ENCODE data around the gene NHLH2.
A peak's percentile ranks its signal among the peaks of the same experiment; 100 is the strongest.

NHLH2 gene

GRCh38 chr1:115828101-115829022, 12.6 kb downstream of the NHLH2 start:
- peak overlapping the region; percentile 63 for H3K4ac ChIP-seq (ENCODE audit: low read depth, low read length)
- peak overlapping the region; percentile 87 for H3K27ac ChIP-seq (ENCODE audit: low read depth, low read length)
- peaks cover 20% of the 10 kb centered on the region for H3K4me1 ChIP-seq (ENCODE audit: control insufficient read depth, low read depth, low read length)
- H3K79me2 ChIP-seq (ENCODE audit: control insufficient read depth, insufficient read depth, low read length) = no peaks in the 10 kb centered on the region
- no peaks in the 10 kb centered on the region for H3K79me1 ChIP-seq (ENCODE audit: low read length)
- H4K5ac ChIP-seq (ENCODE audit: low read length) = no peak overlapping the region
- H2AK5ac ChIP-seq (ENCODE audit: low read length) = no peak overlapping the region
- no peak overlapping the region for H4K8ac ChIP-seq (ENCODE audit: low read depth, low read length)
- DNase-seq = peak; percentile 86
- H3K9ac ChIP-seq (ENCODE audit: low read length) = peak overlapping the region; percentile 87
- no CpG with 5 or more reads among the region's 80 CpGs for WGBS (ENCODE audit: extremely low coverage, insufficient coverage, low lambda C conversion rate)
- H3K56ac ChIP-seq (ENCODE audit: low read length) = peak overlapping the region; percentile 92
- no peak overlapping the region for H2BK15ac ChIP-seq (replicated peaks; ENCODE audit: low read depth)
- no peak overlapping the region for H2BK120ac ChIP-seq (ENCODE audit: low read depth, low read length)
- no peaks in the 10 kb centered on the region for H3K36me3 ChIP-seq (ENCODE audit: control insufficient read depth, insufficient read depth, low read length)
- peak overlapping the region; percentile 75 for H3K18ac ChIP-seq (ENCODE audit: low read length)
- no peaks in the 10 kb centered on the region for H3K27me3 ChIP-seq (ENCODE audit: insufficient read depth, low read length, poor library complexity)
- peak overlapping the region; percentile 38 for H3K4me3 ChIP-seq (ENCODE audit: low read length)
- H2BK5ac ChIP-seq (ENCODE audit: low read length) = peak overlapping the region; percentile 87
- H3K23ac ChIP-seq (ENCODE audit: low read length) = peak overlapping the region; percentile 81
- peak overlapping the region; percentile 92 for H3K4me2 ChIP-seq (ENCODE audit: low read length)

GRCh38 chr1:115827452-115828044, 13.4 kb downstream of the NHLH2 start:
- Histone ChIP-seq H2AK5ac (ENCODE audit: low read length) (peak overlapping the region; percentile 54), H3K27ac (ENCODE audit: low read depth, low read length) (no peak overlapping the region), H3K79me2 (ENCODE audit: control insufficient read depth, insufficient read depth, low read length) (no peaks in the 10 kb centered on the region), H3K79me1 (ENCODE audit: low read length) (no peaks in the 10 kb centered on the region), H3K18ac (ENCODE audit: low read length) (no peak overlapping the region), H3K4me1 (ENCODE audit: control insufficient read depth, low read depth, low read length) (peaks cover 20% of the 10 kb centered on the region), H3K27me3 (ENCODE audit: insufficient read depth, low read length, poor library complexity) (no peaks in the 10 kb centered on the region), H2BK120ac (ENCODE audit: low read depth, low read length) (no peak overlapping the region), H3K9ac (ENCODE audit: low read length) (peak overlapping the region; percentile 87), H3K56ac (ENCODE audit: low read length) (peak overlapping the region; percentile 92), H4K5ac (ENCODE audit: low read length) (no peak overlapping the region), H3K23ac (ENCODE audit: low read length) (no peak overlapping the region), H4K8ac (ENCODE audit: low read depth, low read length) (no peak overlapping the region), H3K36me3 (ENCODE audit: control insufficient read depth, insufficient read depth, low read length) (no peaks in the 10 kb centered on the region), H3K4ac (ENCODE audit: low read depth, low read length) (no peak overlapping the region), H3K4me2 (ENCODE audit: low read length) (peak overlapping the region; percentile 92), H2BK15ac (replicated peaks; ENCODE audit: low read depth) (peak overlapping the region; percentile 25), H3K4me3 (ENCODE audit: low read length) (no peak overlapping the region), H2BK5ac (ENCODE audit: low read length) (peak overlapping the region; percentile 17)
- no CpG with 5 or more reads among the region's 7 CpGs for WGBS (ENCODE audit: extremely low coverage, insufficient coverage, low lambda C conversion rate)
- peak; percentile 41 for DNase-seq

- no CpG with 5 or more reads among the region's 3 CpGs for WGBS (ENCODE audit: extremely low coverage, insufficient coverage, low lambda C conversion rate)
- Histone ChIP-seq H3K4me2 (ENCODE audit: low read length) (no peak overlapping the region), H4K8ac (ENCODE audit: low read depth, low read length) (no peak overlapping the region), H3K79me2 (ENCODE audit: control insufficient read depth, insufficient read depth, low read length) (no peaks in the 10 kb centered on the region), H3K4me1 (ENCODE audit: control insufficient read depth, low read depth, low read length) (peaks cover 20% of the 10 kb centered on the region), H3K4me3 (ENCODE audit: low read length) (no peak overlapping the region), H3K36me3 (ENCODE audit: control insufficient read depth, insufficient read depth, low read length) (no peaks in the 10 kb centered on the region), H3K56ac (ENCODE audit: low read length) (no peak overlapping the region), H2BK15ac (replicated peaks; ENCODE audit: low read depth) (no peak overlapping the region), H3K79me1 (ENCODE audit: low read length) (no peaks in the 10 kb centered on the region), H2BK120ac (ENCODE audit: low read depth, low read length) (no peak overlapping the region), H2BK5ac (ENCODE audit: low read length) (no peak overlapping the region), H3K27ac (ENCODE audit: low read depth, low read length) (no peak overlapping the region), H3K27me3 (ENCODE audit: insufficient read depth, low read length, poor library complexity) (no peaks in the 10 kb centered on the region), H4K5ac (ENCODE audit: low read length) (no peak overlapping the region), H3K18ac (ENCODE audit: low read length) (no peak overlapping the region), H2AK5ac (ENCODE audit: low read length) (no peak overlapping the region), H3K23ac (ENCODE audit: low read length) (no peak overlapping the region), H3K4ac (ENCODE audit: low read depth, low read length) (no peak overlapping the region), H3K9ac (ENCODE audit: low read length) (no peak overlapping the region)
- peak; percentile 81 for DNase-seq
Measured at GRCh38 chr1:115826628-115827027, 14.3 kb downstream of the NHLH2 start.

- no peak overlapping the region for H2BK120ac ChIP-seq (ENCODE audit: low read depth, low read length)
- no peak overlapping the region for H3K4me2 ChIP-seq (ENCODE audit: low read length)
- no peak overlapping the region for H3K23ac ChIP-seq (ENCODE audit: low read length)
- no peaks in the 10 kb centered on the region for H3K79me2 ChIP-seq (ENCODE audit: control insufficient read depth, insufficient read depth, low read length)
- H3K36me3 ChIP-seq (ENCODE audit: control insufficient read depth, insufficient read depth, low read length) = no peaks in the 10 kb centered on the region
- no peak overlapping the region for H3K18ac ChIP-seq (ENCODE audit: low read length)
- no peaks in the 10 kb centered on the region for H3K27me3 ChIP-seq (ENCODE audit: insufficient read depth, low read length, poor library complexity)
- no peak overlapping the region for H3K4ac ChIP-seq (ENCODE audit: low read depth, low read length)
- no peak overlapping the region for H2BK5ac ChIP-seq (ENCODE audit: low read length)
- no peak overlapping the region for H4K8ac ChIP-seq (ENCODE audit: low read depth, low read length)
- no peak overlapping the region for H3K27ac ChIP-seq (ENCODE audit: low read depth, low read length)
- no peak overlapping the region for H3K9ac ChIP-seq (ENCODE audit: low read length)
- H2BK15ac ChIP-seq (replicated peaks; ENCODE audit: low read depth) = no peak overlapping the region
- no peak for DNase-seq
- no peaks in the 10 kb centered on the region for H3K79me1 ChIP-seq (ENCODE audit: low read length)
- no peak overlapping the region for H3K56ac ChIP-seq (ENCODE audit: low read length)
- peaks cover 5% of the 10 kb centered on the region for H3K4me1 ChIP-seq (ENCODE audit: control insufficient read depth, low read depth, low read length)
- H3K4me3 ChIP-seq (ENCODE audit: low read length) = no peak overlapping the region
- no peak overlapping the region for H4K5ac ChIP-seq (ENCODE audit: low read length)
- no peak overlapping the region for H2AK5ac ChIP-seq (ENCODE audit: low read length)
Measured at GRCh38 chr1:115822117-115822516, 18.8 kb downstream of the NHLH2 start.

GRCh38 chr1:115815694-115816093, 25.2 kb downstream of the NHLH2 start:
- no CpG with 5 or more reads among the region's 3 CpGs for WGBS (ENCODE audit: extremely low coverage, insufficient coverage, low lambda C conversion rate)
- no peak overlapping the region for H3K23ac ChIP-seq (ENCODE audit: low read length)
- no peaks in the 10 kb centered on the region for H3K27me3 ChIP-seq (ENCODE audit: insufficient read depth, low read length, poor library complexity)
- no peaks in the 10 kb centered on the region for H3K36me3 ChIP-seq (ENCODE audit: control insufficient read depth, insufficient read depth, low read length)
- no peak overlapping the region for H3K4ac ChIP-seq (ENCODE audit: low read depth, low read length)
- H2BK15ac ChIP-seq (replicated peaks; ENCODE audit: low read depth) = no peak overlapping the region
- no peak overlapping the region for H3K4me3 ChIP-seq (ENCODE audit: low read length)
- H2BK5ac ChIP-seq (ENCODE audit: low read length) = no peak overlapping the region
- H3K4me2 ChIP-seq (ENCODE audit: low read length) = no peak overlapping the region
- H2BK120ac ChIP-seq (ENCODE audit: low read depth, low read length) = no peak overlapping the region
- H3K9ac ChIP-seq (ENCODE audit: low read length) = no peak overlapping the region
- no peak overlapping the region for H4K5ac ChIP-seq (ENCODE audit: low read length)
- no peak for DNase-seq
- no peak overlapping the region for H3K18ac ChIP-seq (ENCODE audit: low read length)
- no peak overlapping the region for H3K27ac ChIP-seq (ENCODE audit: low read depth, low read length)
- no peaks in the 10 kb centered on the region for H3K79me2 ChIP-seq (ENCODE audit: control insufficient read depth, insufficient read depth, low read length)
- no peak overlapping the region for H2AK5ac ChIP-seq (ENCODE audit: low read length)
- no peak overlapping the region for H4K8ac ChIP-seq (ENCODE audit: low read depth, low read length)
- H3K4me1 ChIP-seq (ENCODE audit: control insufficient read depth, low read depth, low read length) = no peaks in the 10 kb centered on the region
- no peak overlapping the region for H3K56ac ChIP-seq (ENCODE audit: low read length)
- no peaks in the 10 kb centered on the region for H3K79me1 ChIP-seq (ENCODE audit: low read length)
